Activated T-cell treated with anti-CD3 and anti-CD28 coated beads, Interleukin-2, amount 50 U/mL, for 48 hours (primary cell): ENCODE data around the gene USP31.

Source experiments
- DNase-seq, 2 experiments: peaks; one replicate each; pipeline ENCODE4 v3.0.0-alpha.2; 2020

Gene USP31

DNA sequence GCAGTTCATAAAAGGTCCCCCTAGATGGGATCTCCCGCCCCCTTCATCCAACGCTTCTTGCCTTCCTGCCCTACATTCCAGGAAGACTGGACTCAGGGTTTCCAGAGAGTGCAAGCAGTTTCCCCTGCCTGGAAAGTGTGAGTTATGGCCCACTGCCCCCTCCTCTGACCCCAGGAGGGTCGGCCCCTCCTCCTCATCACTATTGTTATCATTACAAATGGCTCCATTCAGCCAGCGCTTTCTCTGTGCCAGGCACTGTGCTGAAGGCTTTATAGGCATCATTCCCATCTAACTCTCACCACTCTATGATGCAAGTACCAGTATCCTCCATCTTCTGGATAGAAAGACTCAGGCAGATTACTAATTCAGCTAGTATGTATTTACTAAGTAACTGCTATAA is 90.7 kb downstream of the USP31 start:
- no peak for DNase-seq

DNA sequence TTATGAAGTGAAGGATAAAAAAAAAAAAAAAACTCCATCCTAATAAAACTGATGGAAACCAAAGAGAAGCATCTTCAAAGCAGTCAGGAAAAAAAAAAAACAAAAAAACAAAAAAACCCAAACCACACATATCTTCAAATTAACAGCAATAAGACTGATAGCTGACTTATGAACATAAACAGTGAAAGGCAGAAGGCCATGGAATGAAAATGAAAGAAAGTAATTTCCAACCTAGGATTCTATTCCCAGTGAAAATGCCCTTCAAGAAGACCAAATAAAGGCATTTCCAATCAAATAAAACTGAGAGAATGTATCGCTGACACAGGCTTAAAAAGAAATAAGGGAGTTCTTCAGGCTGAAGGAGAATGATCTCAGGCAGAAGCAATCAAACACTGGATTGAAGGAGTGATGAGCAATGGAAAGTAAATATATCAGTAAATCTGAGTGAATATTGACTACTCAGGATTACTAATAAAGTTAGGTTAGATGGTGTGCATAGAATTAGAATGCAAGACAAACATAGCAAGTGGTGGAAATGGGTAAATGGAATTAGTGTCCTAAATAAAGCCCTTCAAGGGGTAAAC is 92.1 kb downstream of the USP31 start:
- no peak for DNase-seq

DNA sequence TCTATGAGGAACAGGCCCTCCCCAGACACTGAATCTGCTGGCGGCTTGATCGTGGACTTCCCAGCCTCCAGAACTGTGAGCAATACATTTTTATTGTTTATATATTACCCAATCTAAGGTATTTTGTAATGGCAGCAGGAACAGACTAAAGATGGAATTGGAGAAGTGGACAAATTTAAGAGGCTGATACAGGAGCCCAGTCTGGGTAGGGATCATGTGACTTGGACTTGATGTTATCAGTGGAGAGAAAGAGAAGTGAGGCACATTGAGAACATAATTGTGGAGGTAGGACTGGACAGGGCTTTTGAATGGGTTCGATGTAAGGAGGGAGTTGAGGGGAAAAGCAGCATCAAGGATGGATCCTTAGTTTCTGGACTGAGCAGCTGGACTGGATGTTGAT is 93.8 kb downstream of the USP31 start:
- DNase-seq, result no peak

DNA sequence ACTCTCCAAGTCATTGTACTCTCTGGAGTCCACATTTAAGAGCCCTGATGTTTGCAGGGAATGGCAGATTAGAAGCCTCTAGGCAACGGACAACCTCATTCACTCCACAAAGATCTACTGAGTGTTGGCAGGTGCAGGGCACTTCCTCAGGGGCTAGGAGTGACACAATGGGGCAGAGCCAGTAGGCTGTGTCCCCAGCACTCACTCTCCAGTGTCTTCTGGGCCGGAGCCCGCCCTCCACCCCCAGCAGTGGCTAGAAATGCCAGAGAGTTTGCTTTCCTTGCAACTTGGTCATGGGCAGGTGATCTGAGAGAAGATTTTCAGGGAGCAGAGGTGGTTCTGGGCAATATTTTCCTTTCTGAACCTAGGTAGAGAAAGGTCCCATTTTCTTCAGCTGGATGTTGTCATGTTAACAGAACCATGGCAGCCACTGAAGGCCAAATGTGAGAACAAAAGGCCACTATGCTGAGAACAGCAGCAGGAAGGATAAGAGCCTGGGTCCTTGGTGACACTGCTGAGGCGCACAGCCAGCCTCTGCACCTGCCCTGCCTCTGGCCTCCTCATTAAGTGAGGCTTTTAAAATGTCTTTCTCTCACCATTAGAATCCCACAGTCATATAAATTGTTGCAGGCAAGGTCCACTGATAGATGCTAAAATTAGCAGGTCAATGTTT is 96.2 kb downstream of the USP31 start:
- DNase-seq, result no peak

DNA sequence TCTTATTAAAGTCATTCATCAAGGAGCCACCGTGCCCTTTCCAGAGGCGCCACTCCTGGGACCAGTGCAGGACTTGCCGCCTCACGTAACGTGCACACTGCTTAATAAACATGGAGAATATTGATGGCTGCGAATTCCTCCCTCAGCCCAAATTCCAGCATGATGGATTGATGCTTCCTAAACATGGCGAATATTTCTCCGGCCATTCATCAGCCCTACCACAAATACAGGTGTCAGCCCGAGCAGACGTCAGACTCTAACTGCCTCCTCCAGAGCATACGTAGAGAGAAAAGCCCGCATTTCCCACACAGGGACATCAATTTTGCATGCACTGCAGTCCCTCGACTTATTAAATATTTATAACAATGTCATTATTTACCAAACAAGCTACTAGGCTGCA is 97.0 kb downstream of the USP31 start:
- DNase-seq, result no peak

DNA sequence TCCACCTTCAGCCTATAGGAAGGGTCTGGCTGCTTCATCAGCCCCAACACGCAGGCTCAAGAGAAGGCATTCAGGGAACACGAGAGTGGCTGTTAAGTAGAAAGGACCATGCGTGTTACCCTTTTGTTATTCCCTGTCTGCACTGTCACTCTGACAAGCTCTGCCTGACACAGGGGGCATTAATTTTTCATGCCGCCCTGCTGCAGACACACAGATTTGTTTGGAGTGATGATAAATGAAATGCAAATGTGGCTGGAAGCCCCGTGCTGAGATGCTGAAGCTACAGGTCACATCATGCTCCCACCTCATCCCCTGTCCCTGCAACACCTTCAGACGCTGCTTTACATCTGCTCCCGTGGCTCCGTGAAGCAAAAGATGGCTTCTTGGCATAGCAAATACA is 97.7 kb downstream of the USP31 start:
- no peak for DNase-seq

DNA sequence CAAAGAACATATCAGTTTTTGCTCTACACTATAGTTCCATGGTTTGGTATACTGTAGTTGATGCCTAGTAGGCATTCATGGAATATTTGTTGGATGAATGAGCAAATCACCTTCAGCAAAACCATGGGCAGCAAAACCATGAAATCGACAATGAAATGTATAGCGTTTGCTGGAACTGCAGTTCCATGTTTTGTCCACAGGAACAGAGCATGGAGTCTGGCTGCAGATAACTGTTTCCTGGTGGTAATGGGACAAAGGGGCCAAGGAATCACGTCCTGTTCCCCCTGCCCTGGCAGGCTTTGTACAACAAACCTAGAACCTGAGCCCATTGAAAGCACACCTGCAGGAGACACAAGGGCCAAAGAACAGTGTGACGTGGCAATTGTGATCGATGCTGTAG is 101.1 kb downstream of the USP31 start:
- DNase-seq, result no peak

DNA sequence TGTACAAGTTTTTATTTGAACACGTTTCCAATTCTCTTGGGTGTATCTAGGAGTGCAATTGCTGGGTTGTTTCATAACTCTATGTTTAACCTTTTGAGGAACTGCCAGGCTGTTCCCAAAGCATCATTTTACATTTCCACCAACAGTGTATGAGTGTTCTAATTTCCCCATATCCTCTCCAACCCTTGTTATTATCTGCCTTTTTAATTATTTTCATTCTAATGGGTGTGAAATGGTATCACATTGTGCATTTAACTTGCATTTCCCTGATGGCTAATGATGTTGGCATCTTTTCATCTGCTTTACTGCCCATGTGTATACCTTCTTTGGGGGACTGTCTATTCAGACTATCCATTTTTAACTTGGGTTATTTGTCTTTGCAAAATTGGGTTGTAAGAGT is 104.2 kb downstream of the USP31 start:
- no peak for DNase-seq

DNA sequence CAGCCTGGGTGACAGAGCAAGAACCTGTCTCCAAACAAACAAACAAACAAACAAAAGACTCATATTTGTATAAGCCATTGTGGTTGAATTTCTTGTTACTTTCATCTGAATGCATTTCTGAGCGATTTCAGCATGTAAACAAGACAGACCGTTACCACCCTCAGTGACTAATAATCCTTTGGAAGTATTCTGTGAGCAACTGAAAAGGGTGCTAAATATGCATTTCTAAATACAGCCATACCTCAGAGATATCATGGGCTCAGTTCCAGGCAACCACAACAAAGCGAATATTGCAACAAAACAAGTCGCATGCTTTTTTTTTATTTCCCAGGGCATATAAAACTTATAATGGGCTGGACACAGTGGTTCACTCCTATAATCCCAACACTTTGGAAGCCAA is 109.0 kb downstream of the USP31 start:
- DNase-seq, result no peak

DNA sequence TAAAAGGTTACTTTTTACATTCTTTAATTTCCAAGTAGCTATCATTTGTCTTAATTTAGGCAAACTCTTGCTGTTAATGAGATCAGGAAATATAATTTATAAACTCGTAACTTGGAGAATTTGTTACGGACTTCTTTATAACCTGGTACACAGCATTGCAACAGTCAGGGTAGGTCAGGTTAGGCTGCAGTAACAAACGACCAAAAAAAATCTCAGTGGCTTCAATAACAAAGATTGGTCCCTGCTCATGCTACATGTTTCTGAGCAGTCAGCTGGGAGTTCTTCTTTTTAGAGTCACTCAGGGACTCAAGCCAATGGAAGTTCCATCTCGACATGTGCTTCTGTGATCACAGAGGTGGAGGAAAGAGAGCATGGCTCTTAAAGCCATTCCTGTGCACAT is 110.1 kb downstream of the USP31 start:
- no peak for DNase-seq

DNA sequence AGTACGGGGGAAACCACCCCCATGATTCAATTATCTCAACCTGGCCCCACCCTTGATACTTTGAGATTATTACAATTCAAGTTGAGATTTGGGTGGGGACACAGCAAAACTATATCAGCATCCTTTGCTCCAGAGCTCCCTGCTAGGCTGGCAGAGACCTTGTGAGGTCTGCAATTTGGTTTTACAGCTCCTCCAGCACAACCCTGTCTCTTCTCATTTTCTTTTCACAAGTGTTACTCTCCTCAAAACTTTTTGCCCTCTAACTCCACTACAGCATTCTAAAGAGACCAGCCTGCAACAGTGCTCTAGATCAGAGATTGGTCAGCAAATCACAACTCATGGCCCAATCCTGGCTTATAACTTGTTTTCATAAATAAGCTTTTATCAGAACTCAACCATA is 114.0 kb downstream of the USP31 start:
- no peak for DNase-seq

DNA sequence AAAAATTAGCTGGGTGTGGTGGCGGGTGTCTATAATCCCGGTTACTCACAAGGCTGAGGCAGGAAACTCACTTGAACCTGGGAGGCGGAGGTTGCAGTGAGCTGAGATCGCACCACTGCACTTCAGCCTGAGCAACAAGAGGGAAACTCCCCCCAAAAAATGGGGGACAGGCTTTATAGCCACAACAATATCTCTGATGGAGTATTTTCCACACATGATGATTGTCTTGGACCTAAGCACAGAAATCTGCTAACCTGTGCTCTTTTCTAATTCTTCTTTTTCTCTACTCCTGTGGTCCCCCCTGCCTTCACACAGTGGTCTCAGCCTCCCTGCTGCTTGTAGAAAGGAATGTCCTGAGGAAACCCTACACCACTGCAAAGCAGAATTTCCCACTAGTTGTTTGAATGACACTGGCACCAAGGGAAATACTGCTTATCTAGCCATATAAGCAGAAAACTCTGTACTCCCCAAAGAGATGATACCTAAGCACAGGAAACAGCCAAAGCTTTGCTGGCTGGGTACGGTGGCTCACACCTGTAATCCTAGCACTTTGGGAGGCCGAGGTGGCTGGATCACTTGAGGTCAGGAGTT is 117.6 kb downstream of the USP31 start:
- DNase-seq, result no peak

DNA sequence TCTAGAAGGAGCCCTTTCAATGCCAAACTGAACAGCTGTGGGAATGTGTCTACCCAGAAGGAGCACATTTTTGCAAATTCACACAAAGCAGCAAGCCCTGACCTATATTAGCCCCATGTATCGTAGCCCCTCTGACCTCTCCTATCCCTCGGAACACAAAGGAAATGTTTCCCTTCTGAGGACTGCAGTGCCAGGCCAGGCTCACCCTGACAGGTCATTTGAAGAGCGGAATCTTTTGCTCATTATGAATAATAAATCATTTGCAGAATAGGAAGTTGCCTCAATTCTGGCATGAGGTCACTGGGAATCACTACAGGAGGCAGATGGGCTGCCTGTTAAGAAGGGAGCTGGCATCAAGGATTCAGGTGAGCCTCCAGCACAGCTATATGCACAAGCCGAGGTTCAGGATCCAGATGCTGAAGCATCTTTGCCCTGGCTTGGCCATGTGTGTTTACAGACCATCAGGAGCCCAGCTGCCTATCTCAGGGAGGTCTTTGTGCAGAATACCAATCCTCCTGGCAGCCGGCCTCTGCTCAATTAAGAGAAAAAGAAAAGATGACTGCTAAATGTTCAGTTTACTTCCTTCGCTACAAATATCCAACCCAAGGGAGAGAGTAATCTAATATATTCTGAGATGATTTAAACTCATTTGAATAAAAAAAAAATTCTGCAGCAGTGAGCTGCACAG is 119.4 kb downstream of the USP31 start:
- no peak for DNase-seq

DNA sequence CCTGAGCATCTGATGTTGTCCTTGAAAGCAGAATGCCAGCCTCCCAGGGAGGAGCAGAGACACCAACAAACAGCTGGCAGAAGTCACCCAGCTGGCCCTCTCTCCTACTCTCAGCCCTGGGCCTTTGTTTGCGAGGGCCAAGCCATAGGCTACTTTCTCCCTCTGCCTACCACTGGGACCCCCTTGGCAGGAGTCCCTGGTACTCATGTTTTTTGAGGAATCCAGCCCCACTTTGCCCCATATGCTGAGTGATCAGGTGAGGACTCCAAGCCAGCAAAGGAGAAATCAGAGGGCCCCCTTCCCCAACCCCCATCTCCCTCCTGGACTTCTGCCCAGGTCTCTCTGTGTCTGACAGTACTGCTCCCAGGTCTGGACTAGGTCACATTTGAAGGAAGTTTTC is 121.9 kb downstream of the USP31 start:
- no peak for DNase-seq

DNA sequence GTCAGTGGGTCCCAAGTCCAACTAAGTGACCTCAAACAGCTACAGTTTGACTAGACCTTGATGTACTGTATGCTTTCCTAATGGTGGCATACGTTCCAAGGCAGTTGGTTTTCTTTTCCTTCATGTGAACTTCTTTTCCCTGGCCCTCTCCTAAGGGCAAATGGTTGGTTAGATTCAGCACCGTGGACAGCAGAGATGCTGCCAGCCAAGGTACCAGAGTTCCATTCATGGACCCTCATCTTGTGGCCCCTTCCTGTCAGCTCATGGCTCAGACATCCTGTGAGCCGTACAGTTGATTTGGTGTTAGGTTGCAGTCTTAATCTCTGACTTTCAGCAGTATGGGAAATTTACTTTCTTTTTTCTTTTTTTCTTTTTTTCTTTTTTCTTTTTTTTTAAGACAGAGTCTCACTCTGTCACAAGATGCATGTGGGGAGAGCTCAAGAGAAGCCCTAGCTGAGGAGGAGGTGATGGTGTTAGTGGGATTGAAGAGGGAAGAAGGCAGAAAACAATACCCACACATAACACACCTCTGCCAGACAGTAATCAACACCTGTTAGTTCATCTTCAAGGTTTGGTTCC is 122.4 kb downstream of the USP31 start:
- DNase-seq, result no peak

DNA sequence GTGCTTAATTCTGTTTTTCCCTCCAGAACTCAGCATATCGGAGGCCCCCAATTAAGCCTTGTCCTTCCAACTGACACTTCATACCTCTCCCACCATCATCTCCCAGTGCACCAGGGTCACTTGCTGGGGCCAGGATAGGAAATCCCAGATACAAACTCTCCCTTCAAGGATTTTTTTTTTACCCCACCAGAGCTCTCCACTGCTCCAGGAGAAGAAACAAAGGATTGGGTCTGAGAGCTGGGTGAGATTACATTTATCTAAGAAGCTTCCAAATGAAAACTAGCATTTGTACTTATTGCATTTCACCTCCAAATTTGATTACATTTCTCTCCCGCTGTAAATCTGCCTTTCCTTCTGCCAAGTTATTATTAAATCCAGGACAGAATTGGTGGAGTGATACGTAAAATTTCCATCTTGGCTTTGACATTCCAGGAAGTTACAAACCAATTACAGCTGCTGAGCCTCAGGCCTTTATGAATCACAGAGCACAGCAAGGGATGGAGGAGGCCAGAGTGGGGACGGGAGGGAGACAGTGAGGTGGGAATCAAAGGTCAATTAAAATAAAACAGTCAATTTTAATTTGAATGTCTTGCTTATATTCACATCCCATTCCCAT is 123.5 kb downstream of the USP31 start:
- no peak for DNase-seq

DNA sequence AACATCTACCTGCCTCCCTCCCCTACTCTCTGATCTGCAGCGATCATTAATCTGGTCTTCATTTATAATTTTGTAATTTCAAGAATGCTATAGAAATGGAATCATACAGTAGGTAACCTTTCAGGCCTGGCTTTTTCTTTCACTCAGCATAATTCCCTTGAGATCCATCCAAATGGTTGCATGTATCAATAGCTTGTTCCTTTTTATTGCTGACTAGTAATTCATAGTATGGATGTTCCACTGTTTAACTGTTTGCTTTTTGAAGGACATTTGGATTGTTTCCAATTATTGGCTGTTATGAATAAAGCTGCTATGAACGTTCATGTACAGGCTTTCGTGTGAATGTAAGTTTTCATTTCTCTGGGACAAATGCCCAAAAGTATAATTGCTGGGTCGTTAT is 125.2 kb downstream of the USP31 start:
- no peak for DNase-seq

DNA sequence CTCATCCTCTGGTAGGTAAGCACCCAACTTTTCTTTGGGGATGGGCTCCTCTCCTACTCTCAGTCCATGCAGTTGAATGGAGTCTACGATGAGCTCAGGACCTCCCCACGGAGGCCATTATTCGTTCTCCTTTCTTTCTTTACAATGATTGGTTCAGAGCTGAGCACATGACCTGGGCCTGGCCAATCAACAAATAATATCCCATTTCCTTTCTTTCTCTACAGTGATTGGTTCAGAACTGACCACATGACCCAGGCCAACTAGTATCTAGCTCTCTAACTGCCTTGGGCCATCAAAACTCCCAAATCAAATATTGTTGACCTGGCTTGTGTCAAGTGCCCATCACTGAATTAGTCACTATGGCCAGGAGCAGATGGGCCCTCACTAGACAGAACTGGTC is 129.2 kb downstream of the USP31 start:
- no peak for DNase-seq

DNA sequence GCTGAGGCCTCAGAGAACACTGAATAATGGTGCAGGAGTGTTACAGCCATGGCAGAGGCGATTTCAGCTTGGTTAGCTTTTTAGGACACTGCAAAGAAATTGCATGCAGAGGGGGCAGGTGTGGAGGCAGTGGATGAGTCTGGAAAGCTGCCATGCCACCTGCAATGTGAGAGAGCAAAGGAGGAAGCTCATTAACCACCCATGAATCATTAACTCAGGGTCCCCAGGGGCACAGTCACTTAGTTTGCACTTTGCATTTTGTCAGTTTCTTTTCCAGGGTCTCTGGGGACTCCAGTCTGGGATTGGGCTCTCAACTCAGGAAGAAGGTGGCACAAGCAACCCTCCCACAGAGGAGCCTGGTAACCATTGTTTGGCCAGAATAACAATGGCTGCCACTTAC is 132.9 kb downstream of the USP31 start:
- DNase-seq, result no peak

DNA sequence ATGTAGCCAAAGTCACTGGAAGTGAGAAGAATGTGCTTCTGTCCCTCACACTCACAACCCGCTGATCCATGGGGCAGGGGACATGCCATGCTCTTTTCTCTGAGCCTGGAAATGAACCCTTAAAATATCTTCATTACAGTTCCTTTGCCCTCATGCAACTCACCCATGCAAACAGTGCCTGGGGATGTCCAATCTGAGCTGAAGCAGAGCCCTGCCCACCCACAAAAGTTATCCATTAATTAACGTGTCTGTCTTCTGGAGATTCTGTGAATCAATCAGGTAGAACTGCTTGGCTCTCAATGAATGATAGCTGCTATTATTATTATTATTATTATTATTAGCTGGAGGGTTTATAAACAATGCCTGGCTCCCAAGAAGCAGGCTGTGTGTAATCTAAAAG is 133.7 kb downstream of the USP31 start:
- DNase-seq, result no peak

DNA sequence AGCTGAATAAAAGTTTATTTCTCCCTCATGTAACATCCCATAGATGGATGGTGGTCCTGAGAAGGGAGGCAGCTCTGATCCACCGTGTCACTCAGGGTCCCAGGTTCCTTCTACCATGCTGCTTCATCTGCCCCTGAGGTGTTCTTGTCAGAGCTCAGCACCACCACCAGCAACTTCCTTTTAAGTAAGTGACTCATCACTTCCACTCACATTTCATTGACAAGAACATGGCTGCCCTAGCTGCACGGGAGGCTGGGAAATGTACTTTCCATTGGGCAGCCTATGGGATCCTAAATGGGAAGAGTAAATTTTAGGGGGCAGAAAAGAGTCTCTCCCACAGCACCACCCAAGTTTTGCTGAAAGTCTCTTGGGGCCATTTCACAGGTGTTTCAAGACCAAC is 134.7 kb downstream of the USP31 start:
- DNase-seq, result peak in 1 of 2 experiments; percentile 14
